OCI-LY1 (cell line): ENCODE measurements around the gene C11orf24.

Experiments
- H2AFZ ChIP-seq: fragments of 200-600 bp; sonication (generic), shearing (Covaris generic); 2 replicates; pipeline ENCODE4 v1.6.0; 2014; ENCODE audit warnings: antibody characterized with exemption, mild to moderate bottlenecking, low read length
- H3F3A ChIP-seq: fragments of 200-600 bp; sonication (generic), shearing (Covaris generic); 2 replicates; pipeline ENCODE4 v1.6.0; 2014; ENCODE audit warnings: mild to moderate bottlenecking, antibody characterized with exemption, low read length, moderate library complexity; ENCODE audit not compliant: insufficient read depth
- H3K27ac ChIP-seq: fragments of 200-600 bp; sonication (generic); 2 replicates; pipeline ENCODE4 v1.5.1; 2014; ENCODE audit warnings: low read length, mixed run types, mild to moderate bottlenecking, low read depth; ENCODE audit not compliant: poor library complexity, severe bottlenecking
- H3K27me3 ChIP-seq: fragments of 200-600 bp; sonication (generic); 2 replicates; pipeline ENCODE4 v1.6.0; 2014; ENCODE audit warnings: antibody characterized with exemption, mild to moderate bottlenecking, low read length, moderate library complexity; ENCODE audit not compliant: insufficient read depth
- H3K36me3 ChIP-seq: fragments of 200-600 bp; sonication (generic); 2 replicates; pipeline ENCODE4 v1.6.1; 2014; ENCODE audit warnings: mild to moderate bottlenecking, antibody characterized with exemption, low read length, moderate library complexity, mixed read lengths; ENCODE audit not compliant: insufficient read depth
- H3K4me1 ChIP-seq: fragments of 200-600 bp; sonication (generic); 2 replicates; pipeline ENCODE4 v1.5.1; 2014; ENCODE audit warnings: mild to moderate bottlenecking, low read length, moderate library complexity; ENCODE audit not compliant: insufficient read depth, severe bottlenecking
- H3K4me2 ChIP-seq: fragments of 200-600 bp; sonication (generic), shearing (Covaris generic); 2 replicates; pipeline ENCODE4 v1.6.1; 2014; ENCODE audit warnings: low read length
- H3K4me3 ChIP-seq: fragments of 200-600 bp; sonication (generic); 2 replicates; pipeline ENCODE4 v1.5.1; 2014; ENCODE audit warnings: low read length, low read depth, mild to moderate bottlenecking, mixed read lengths; ENCODE audit not compliant: poor library complexity, severe bottlenecking
- H3K79me2 ChIP-seq: fragments of 200-600 bp; shearing (Covaris generic); 2 replicates; pipeline ENCODE4 v1.6.1; 2016; ENCODE audit warnings: mixed run types, low read length, mixed read lengths; ENCODE audit not compliant: insufficient read depth
- H3K9ac ChIP-seq: fragments of 200-600 bp; sonication (generic), shearing (Covaris generic); 2 replicates; pipeline ENCODE4 v1.6.1; 2014; ENCODE audit warnings: mild to moderate bottlenecking, low read length, mixed read lengths
- H3K9me2 ChIP-seq: fragments of 200-600 bp; sonication (generic), shearing (Covaris generic); 2 replicates; pipeline ENCODE4 v1.6.1; 2014; ENCODE audit warnings: low read depth, mild to moderate bottlenecking, low read length, mixed read lengths
- H3K9me3 ChIP-seq: fragments of 200-600 bp; shearing (Covaris generic); 2 replicates; pipeline ENCODE4 v1.6.1; 2014; ENCODE audit warnings: low read length, mixed read lengths
- H4K20me1 ChIP-seq: fragments of 200-600 bp; sonication (generic), shearing (Covaris generic); 2 replicates; pipeline ENCODE4 v1.6.0; 2016; ENCODE audit warnings: mild to moderate bottlenecking, low read length; ENCODE audit not compliant: insufficient read depth
- EZH2 ChIP-seq: fragments of 200-600 bp; sonication (generic), shearing (Covaris generic); IDR thresholded peaks from 2 replicates; pipeline ENCODE4 v1.8.0; 2017; ENCODE audit warnings: borderline replicate concordance, mixed run types, mild to moderate bottlenecking, antibody characterized with exemption, low read length, moderate library complexity, mixed read lengths
- TF ChIP-seq, protein P1 (sequence below): fragments of 200-600 bp; sonication (generic), shearing (Covaris generic); IDR thresholded peaks from 2 replicates; pipeline ENCODE4 v1.5.1; 2017; ENCODE audit warnings: mild to moderate bottlenecking, antibody characterized with exemption, low read length, moderate library complexity, mixed read lengths

C11orf24 gene

DNA sequence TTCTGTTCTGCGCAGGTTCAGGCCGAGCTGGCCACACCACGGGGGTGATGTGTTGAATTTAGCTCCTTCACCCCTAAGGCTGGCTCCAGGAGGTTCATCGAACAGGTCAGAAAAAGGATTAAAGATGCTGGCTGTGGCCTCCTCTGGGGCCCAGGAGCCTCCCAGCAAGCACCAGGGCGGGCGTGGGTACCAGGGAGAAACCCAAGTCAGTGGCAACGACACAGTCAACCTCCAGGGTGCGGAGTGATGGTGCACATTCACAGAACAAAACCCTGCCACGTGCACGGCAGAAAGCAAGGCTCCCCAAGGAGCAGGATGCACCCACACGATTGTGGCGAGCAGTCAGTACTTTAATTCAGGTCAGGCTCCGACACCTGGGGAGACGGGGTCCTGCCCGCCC is 10.8 kb downstream of the C11orf24 start:
- Histone ChIP-seq H3K9me3 (no peaks in the 10 kb centered on the region), H3K79me2 (no peaks in the 10 kb centered on the region), H3K27ac (no peak overlapping the region), H3K9ac (no peak overlapping the region), H3K4me2 (no peak overlapping the region), H2AFZ (no peak overlapping the region), H3K36me3 (peaks cover 55% of the 10 kb centered on the region), H3K27me3 (no peaks in the 10 kb centered on the region), H4K20me1 (no peaks in the 10 kb centered on the region), H3K9me2 (no peaks in the 10 kb centered on the region), H3K4me3 (no peak overlapping the region), H3F3A (no peaks in the 10 kb centered on the region), H3K4me1 (peaks cover 9% of the 10 kb centered on the region)
- TF ChIP-seq, protein P1, sequence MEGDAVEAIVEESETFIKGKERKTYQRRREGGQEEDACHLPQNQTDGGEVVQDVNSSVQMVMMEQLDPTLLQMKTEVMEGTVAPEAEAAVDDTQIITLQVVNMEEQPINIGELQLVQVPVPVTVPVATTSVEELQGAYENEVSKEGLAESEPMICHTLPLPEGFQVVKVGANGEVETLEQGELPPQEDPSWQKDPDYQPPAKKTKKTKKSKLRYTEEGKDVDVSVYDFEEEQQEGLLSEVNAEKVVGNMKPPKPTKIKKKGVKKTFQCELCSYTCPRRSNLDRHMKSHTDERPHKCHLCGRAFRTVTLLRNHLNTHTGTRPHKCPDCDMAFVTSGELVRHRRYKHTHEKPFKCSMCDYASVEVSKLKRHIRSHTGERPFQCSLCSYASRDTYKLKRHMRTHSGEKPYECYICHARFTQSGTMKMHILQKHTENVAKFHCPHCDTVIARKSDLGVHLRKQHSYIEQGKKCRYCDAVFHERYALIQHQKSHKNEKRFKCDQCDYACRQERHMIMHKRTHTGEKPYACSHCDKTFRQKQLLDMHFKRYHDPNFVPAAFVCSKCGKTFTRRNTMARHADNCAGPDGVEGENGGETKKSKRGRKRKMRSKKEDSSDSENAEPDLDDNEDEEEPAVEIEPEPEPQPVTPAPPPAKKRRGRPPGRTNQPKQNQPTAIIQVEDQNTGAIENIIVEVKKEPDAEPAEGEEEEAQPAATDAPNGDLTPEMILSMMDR: no peak
- no peak for TF ChIP-seq EZH2

- Histone ChIP-seq H3K4me2 (no peak overlapping the region), H3K4me1 (peaks cover 4% of the 10 kb centered on the region), H4K20me1 (no peaks in the 10 kb centered on the region), H3K9me3 (no peaks in the 10 kb centered on the region), H3K9me2 (no peaks in the 10 kb centered on the region), H3K4me3 (no peak overlapping the region), H3K27ac (no peak overlapping the region), H2AFZ (no peak overlapping the region), H3K36me3 (peaks cover 50% of the 10 kb centered on the region), H3K9ac (no peak overlapping the region), H3F3A (no peaks in the 10 kb centered on the region), H3K79me2 (no peaks in the 10 kb centered on the region), H3K27me3 (no peaks in the 10 kb centered on the region)
- TF ChIP-seq EZH2: no peak
- TF ChIP-seq, protein P1: no peak
Observed at GRCh38 chr11:68260484-68260883, 11.3 kb downstream of the C11orf24 start.

- no peak overlapping the region for H3K4me2 ChIP-seq
- H3K27ac ChIP-seq: no peak overlapping the region
- no peaks in the 10 kb centered on the region for H3K79me2 ChIP-seq
- no peaks in the 10 kb centered on the region for H4K20me1 ChIP-seq
- peaks cover 3% of the 10 kb centered on the region for H3K4me1 ChIP-seq
- H3K9ac ChIP-seq: no peak overlapping the region
- H3K9me2 ChIP-seq: no peaks in the 10 kb centered on the region
- no peak overlapping the region for H2AFZ ChIP-seq
- TF ChIP-seq EZH2: no peak
- TF ChIP-seq, protein P1: no peak
- H3F3A ChIP-seq: no peaks in the 10 kb centered on the region
- 0 out of 2 replicates have a peak, but pooled peaks cover 2% of the 10 kb centered on the region for H3K27me3 ChIP-seq
- H3K9me3 ChIP-seq: no peaks in the 10 kb centered on the region
- no peak overlapping the region for H3K4me3 ChIP-seq
- peaks cover 40% of the 10 kb centered on the region for H3K36me3 ChIP-seq
Observed at GRCh38 chr11:68259122-68259959, 12.4 kb downstream of the C11orf24 start.
